Stomach (tissue), 9 donors: ENCODE results near the gene GDF15. TPM values are rescaled to one million over a fixed set of nuclear protein-coding genes. Genes with fewer than 3 reads are reported as not detected.

ENCODE experiments used
- DNase-seq, 2 donors: peaks; one replicate each; pipeline versions ENCODE4 v3.0.0 to v3.0.0-alpha.2; 2013 to 2019
- H3K27ac ChIP-seq, 5 donors: fragments of 200-600 bp in 4 of 5; sonication (generic) in 4 of 5; one replicate each; pipeline ENCODE4 v1.5.1; 2013 to 2019; ENCODE audit warnings: mild to moderate bottlenecking in 1 of 5, moderate library complexity in 1 of 5
- H3K27me3 ChIP-seq, 3 donors: fragments of 200-600 bp; sonication (generic); one replicate each; pipeline ENCODE4 v1.5.1; 2017 to 2019; ENCODE audit warnings: mixed run types in 1 of 3
- H3K36me3 ChIP-seq, 4 donors: fragments of 200-600 bp; sonication (generic); 1 replicate in 3 of 4; 2 replicates in 1 of 4; pipeline ENCODE4 v1.5.1; 2016 to 2019
- H3K4me1 ChIP-seq, 4 donors: fragments of 200-600 bp; sonication (generic); one replicate each; pipeline ENCODE4 v1.5.1; 2016 to 2019
- H3K4me3 ChIP-seq, 4 donors: fragments of 200-600 bp; sonication (generic) in 3 of 4; one replicate each; pipeline ENCODE4 v1.5.1; 2016 to 2019; ENCODE audit warnings: mild to moderate bottlenecking in 1 of 4
- H3K9me3 ChIP-seq, 4 donors: fragments of 200-600 bp; sonication (generic); one replicate each; pipeline ENCODE4 v1.5.1; 2016 to 2019
- EP300 ChIP-seq: sonication (generic); formaldehyde crosslinking; IDR thresholded peaks from one replicate; pipeline ENCODE4 v1.6.1; 2017; ENCODE audit warnings: antibody characterized with exemption
- POLR2A ChIP-seq, 4 donors: fragments of 450-650 bp; IDR thresholded peaks; one replicate each; pipeline ENCODE4 v1.6.1; 2016; ENCODE audit warnings: antibody characterized with exemption in 4 of 4, control low read depth in 2 of 4, mild to moderate bottlenecking in 1 of 4, moderate library complexity in 1 of 4
- POLR2AphosphoS5 ChIP-seq, 3 donors: sonication (generic); formaldehyde crosslinking; IDR thresholded peaks; one replicate each; pipeline ENCODE4 v1.6.1; 2016; ENCODE audit warnings: antibody characterized with exemption in 3 of 3
- WGBS, 5 donors: extraction: QIAGEN DNeasy Blood & Tissue Kit in 3 of 5; methylation state at CpG; one replicate each; pipeline versions ENCODE4 v1.1.5 to v1.1.7; 2013 to 2018; 5-methylcytosine and 5-hydroxymethylcytosine counted together
- intact Hi-C: fragments of 100-400 bp; cut with DNase I; formaldehyde crosslinking; loops from one replicate; pipeline ENCODE4 v1.15.1; 2023; ENCODE audit warnings: low total_unique reads
- polyA plus RNA-seq, 3 donors: library from polyadenylated mRNA; stranded (reverse); fragments of 200-250 nt; gene quantifications; one replicate each; pipeline ENCODE4 v1.2.3, GENCODE V29; 2013
- total RNA-seq, 5 donors: library from RNA; depleted of rRNA; stranded (reverse); fragments of >200 nt; gene quantifications; one replicate each; pipeline versions ENCODE4 v1.1.0 to v1.2.3, GENCODE V29; 2014 to 2016
- TF ChIP-seq, protein P1 (sequence below), 7 experiments: fragments of 450-650 bp in 4 of 7; fragments of 200-600 bp in 3 of 7; sonication (generic) in 3 of 7; IDR thresholded peaks; one replicate each; pipeline ENCODE4 v1.5.1; 2016 to 2019; ENCODE audit warnings: antibody characterized with exemption in 7 of 7, control low read depth in 2 of 7, mild to moderate bottlenecking in 1 of 7
- donor health status: healthy with polysubstance abuse.
- donor health status: Bipolar disorder and iron deficiency.
- donor health status: healthy.

Gene GDF15
- total and polyA plus RNA-seq, 8 donors = 14.2 to 134 (median 45.7) TPM

DNA sequence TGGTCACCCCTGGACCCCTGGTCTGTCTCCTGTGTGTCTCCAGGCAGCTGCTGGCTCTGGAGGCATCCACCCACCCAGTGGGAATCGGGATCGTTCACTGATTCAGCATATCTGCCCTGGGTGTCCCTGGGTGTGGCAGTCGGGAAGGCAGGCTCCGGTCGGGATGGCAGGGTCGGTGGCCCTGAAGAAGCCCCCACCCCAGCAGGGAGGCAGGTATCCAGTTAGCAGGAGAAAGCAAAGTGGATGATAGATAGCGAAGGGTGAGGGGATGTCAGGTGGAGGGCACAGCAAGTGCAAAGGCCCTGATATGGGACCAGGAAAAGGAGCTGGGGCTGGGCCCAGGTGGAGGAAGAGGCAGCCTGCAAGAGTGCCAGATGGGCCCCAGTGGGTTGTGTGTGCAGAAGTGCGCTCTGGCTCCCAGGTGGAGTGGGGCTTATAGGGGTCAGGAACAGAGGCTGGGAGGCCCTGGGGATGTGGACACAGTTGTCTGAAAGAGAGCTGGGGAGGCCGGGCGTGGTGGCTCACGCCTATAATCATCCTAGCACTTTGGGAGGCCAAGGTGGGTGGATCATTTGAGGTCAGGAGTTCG lies 35.5 kb downstream of the GDF15 start:
- Histone ChIP-seq H3K4me1 (peaks cover 60 to 94% (median 92%) of the 10 kb centered on the region in 4 donors), H3K36me3 (no peaks in the 10 kb centered on the region), H3K4me3 (peak overlapping the region in 2 of 4 donors; percentile 65 to 69), H3K27ac (peak overlapping the region in 3 of 5 donors; percentile 73 to 92 (median 90)), H3K9me3 (no peaks in the 10 kb centered on the region), H3K27me3 (peaks cover 0 to 22% (median 15%) of the 10 kb centered on the region in 3 donors)
- WGBS, 5 donors = 73 to 84% (median 82%) methylated on average over 12 of the region's 12 CpGs
- peak in 1 of 2 donors; percentile 20 for DNase-seq
- intact Hi-C loops = no loop called here
- TF ChIP-seq POLR2AphosphoS5 (IDR thresholded peaks at IDR 0.05) (no peak), POLR2A (IDR thresholded peaks at IDR 0.05) (no peak), EP300 (no peak)
- TF ChIP-seq, protein P1, sequence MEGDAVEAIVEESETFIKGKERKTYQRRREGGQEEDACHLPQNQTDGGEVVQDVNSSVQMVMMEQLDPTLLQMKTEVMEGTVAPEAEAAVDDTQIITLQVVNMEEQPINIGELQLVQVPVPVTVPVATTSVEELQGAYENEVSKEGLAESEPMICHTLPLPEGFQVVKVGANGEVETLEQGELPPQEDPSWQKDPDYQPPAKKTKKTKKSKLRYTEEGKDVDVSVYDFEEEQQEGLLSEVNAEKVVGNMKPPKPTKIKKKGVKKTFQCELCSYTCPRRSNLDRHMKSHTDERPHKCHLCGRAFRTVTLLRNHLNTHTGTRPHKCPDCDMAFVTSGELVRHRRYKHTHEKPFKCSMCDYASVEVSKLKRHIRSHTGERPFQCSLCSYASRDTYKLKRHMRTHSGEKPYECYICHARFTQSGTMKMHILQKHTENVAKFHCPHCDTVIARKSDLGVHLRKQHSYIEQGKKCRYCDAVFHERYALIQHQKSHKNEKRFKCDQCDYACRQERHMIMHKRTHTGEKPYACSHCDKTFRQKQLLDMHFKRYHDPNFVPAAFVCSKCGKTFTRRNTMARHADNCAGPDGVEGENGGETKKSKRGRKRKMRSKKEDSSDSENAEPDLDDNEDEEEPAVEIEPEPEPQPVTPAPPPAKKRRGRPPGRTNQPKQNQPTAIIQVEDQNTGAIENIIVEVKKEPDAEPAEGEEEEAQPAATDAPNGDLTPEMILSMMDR (IDR thresholded peaks at IDR 0.05) = no peak

- DNase-seq = peak in 1 of 2 donors; percentile 43
- Histone ChIP-seq H3K4me1 (peaks cover 51 to 94% (median 86%) of the 10 kb centered on the region in 4 donors), H3K4me3 (no peak overlapping the region), H3K9me3 (no peaks in the 10 kb centered on the region), H3K27me3 (peaks cover 0 to 11% (median 3%) of the 10 kb centered on the region in 3 donors), H3K36me3 (peaks cover 0 to 4% (median 0%) of the 10 kb centered on the region in 4 donors), H3K27ac (peak overlapping the region in 3 of 5 donors; percentile 73 to 90 (median 73))
- 63 to 82% (median 78%) methylated on average over 11 to 14 of the region's 14 CpGs for WGBS, 5 donors
- intact Hi-C loops = no loop called here
- TF ChIP-seq, protein P1 (IDR thresholded peaks at IDR 0.05) = no peak
- no peak for TF ChIP-seq POLR2AphosphoS5 (IDR thresholded peaks at IDR 0.05)
- TF ChIP-seq EP300 = no peak
- TF ChIP-seq POLR2A (IDR thresholded peaks at IDR 0.05) = no peak
Observed at GRCh38 chr19:18422530-18423191, 36.7 kb downstream of the GDF15 start.

DNA sequence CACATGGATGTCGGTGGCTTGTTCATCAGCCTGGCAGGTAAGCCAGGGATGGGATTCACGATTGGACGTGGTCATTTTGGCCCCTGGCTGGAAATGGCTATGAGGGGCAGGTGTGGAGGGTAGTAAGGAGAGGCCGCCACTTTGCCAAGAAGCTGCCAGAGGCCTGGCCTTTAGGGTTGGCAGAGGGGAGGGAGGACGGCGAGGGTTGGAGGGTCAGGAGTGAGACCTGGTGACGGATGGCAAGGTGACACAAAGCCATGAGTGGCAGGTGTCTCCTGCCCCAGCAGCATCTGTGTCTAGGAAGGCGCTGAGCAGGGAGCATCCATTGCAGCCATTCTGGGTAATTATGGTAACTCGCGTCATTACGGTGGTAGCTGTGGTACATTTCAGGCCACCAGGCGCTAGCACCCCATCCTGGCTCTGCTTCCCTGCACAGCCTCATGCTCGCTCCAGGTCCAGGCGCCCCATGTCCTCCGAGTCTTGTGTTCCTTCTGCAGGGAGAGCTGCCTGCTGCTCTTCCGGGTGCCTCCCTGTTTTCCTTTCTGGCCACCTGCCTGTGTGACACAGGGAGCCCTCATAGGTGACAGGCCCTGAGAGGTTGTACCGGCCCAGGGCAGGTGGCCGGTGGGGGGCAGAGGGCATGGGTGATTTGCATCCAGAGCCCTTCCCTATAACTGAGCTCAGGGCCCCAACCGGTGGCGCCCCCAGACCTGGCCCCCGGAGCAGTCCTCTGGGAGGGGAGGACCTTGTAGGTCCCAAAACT lies 37.5 kb downstream of the GDF15 start:
- WGBS, 5 donors = 69 to 75% (median 73%) methylated on average over 17 to 21 of the region's 21 CpGs
- no peaks in the 10 kb centered on the region for H3K9me3 ChIP-seq
- H3K36me3 ChIP-seq = peaks cover 0 to 4% (median 0%) of the 10 kb centered on the region in 4 donors
- peaks cover 43 to 94% (median 82%) of the 10 kb centered on the region in 4 donors for H3K4me1 ChIP-seq
- peak overlapping the region in 4 of 5 donors; percentile 18 to 90 (median 70) for H3K27ac ChIP-seq
- no peak for TF ChIP-seq POLR2AphosphoS5 (IDR thresholded peaks at IDR 0.05)
- TF ChIP-seq, protein P1 (IDR thresholded peaks at IDR 0.05) = no peak
- no peak for TF ChIP-seq EP300
- TF ChIP-seq POLR2A (IDR thresholded peaks at IDR 0.05) = no peak
- DNase-seq = peak in 1 of 2 donors; percentile 51
- H3K27me3 ChIP-seq = peaks cover 0 to 4% (median 0%) of the 10 kb centered on the region in 3 donors
- no peak overlapping the region for H3K4me3 ChIP-seq
- intact Hi-C loops = no loop called here
